SK-N-MC (cell line): Measurements from ENCODE around the gene VAMP2.

Source experiments
- EZH2 ChIP-seq: fragments of 200-600 bp; sonication (generic); IDR thresholded peaks from one replicate; pipeline ENCODE4 v1.6.1; 2017; ENCODE audit warnings: antibody characterized with exemption
- POLR2AphosphoS5 ChIP-seq: IDR thresholded peaks from 2 replicates; pipeline ENCODE4 v1.6.1; 2012; ENCODE audit warnings: mild to moderate bottlenecking, low read depth, low read length, borderline replicate concordance

- TF ChIP-seq EZH2 (no peak), POLR2AphosphoS5 (no peak)
Measured at GRCh38 chr17:8141045-8141444, 21.7 kb downstream of the VAMP2 start.
